NCI-H345 (cell line): ENCODE measurements around the gene TOMM22.
"Not testable (repeated sequence)": the region's sequence is repeated elsewhere in the genome, so short reads cannot be mapped to it uniquely, and the experiment has no call there.

Experiments used
- DNase-seq: peaks from one replicate; lab custom pipeline; 2025; lab: John Stamatoyannopoulos, UW

TOMM22 gene

DNA sequence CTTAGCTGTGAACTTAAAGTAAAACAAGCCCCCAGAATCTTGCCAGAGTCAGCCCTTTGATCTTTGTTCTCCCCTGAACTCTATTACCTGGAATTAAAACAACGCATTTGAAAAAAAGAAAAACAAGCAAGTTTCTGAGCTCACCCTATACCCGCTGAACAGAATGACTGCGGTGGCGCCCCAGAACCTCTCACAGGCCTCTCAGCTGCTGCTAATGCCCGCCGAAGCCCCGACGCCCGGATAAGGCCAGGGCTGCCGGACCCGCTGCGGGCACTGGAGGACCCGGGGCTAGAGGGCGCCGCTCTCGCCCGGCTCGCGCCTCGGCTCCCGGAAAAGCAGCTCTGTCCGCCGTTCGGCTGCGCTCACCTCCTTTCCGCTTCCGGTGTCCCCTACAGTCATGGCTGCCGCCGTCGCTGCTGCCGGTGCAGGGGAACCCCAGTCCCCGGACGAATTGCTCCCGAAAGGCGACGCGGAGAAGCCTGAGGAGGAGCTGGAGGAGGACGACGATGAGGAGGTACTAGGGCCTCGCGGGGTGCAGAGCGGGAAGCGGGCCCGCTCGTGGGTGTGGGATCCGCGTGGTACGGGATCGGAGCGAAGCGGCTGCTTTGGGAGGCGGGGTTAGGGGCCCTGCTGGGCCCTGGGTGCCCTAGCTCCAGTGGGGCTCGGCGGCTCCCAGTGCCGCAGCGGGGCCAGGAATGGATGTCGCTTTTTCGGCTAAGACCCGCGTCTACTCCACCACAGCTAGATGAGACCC, at the start of gene TOMM22:
Gene TOMM22, plus strand, starts transcription at position 376 of the 754 bp plus-strand sequence. Its CDS starts 22 bp downstream, at position 398.
- DNase-seq = peak; percentile 82

DNA sequence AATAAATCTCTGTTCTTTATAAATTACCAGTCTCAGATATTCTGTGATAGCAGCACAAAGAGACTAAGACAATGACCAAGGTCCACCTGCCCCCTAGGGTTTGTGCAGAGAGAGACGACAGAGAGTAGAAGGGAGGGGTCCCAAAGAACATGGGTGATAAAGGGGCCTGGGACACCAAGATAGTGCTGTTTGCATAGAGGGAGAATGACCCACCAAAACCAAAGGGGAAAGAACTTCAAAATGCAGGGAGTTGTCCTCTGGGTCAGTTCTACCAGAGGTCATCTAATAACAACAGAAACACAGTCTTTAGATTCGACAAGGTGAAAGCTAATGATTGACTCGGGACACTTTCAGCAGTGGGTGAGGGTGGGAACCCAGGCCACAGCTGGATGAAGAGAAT, 49.2 kb upstream of the TOMM22 start:
- no peak for DNase-seq

DNA sequence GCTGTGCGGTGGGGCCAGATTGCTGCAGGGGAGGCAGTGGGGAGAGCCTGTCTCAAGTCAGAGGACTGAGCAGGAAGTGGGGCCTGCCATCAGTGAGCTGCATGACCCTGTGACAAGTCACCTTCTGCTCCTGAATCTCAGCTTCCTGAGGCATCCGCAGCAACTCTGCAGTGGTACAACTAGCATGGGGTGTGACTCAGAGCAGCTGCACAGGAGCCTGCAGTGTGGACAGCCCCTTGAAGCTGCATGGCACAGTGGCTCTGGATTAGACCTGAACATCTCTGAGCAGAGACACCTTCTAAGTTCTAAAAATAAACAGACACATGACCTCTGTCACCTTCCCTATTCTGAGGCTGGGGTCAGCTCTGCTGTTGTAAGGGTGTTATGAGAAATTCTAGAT, 43.5 kb upstream of the TOMM22 start:
- DNase-seq = no peak

DNA sequence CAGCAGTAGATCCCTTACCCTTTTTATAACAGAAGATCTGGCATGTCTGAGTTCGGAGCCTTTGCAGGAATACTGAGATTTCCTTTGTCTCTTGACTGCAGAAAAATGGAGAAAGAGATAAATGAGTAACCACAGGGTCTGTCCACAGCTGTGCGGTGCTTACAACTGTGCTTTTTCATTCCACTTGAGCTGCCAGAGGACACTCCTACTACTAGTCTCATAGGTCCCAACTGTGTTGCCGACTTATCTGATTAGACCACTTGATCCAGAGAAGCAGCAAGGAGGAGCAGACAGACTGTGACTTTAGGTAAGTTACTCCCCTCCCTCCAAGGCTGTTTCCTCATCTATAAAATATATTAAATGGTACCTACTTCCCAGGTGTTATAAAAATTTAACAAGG, 43.0 kb upstream of the TOMM22 start:
- DNase-seq = no peak

DNA sequence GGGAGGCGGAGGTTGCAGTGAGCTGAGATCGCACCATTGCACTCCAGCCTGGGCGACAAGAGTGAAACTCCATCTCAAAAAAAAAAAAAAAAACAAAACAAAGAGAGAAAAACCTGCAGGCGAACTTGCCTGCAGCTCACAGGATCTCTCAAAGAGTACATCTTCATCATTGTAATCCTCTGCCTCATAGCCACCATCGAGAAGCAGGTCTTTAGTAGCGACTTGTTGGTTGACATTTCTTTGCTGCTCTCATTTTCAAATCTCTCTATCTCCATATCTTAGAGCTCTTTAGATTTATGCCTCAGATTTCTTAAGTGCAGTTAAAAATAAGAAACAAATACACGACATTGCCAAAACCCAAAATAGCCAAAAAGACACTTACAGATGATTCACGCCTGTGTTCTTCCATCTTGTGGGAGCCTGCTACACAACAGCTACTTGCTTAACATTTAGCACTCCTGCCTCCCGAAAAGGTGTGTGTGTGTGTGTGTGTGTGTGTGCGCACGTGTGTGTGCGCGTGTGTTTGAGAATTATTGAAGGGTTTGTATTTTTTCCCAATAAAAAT, 40.2 kb upstream of the TOMM22 start:
- no peak for DNase-seq

DNA sequence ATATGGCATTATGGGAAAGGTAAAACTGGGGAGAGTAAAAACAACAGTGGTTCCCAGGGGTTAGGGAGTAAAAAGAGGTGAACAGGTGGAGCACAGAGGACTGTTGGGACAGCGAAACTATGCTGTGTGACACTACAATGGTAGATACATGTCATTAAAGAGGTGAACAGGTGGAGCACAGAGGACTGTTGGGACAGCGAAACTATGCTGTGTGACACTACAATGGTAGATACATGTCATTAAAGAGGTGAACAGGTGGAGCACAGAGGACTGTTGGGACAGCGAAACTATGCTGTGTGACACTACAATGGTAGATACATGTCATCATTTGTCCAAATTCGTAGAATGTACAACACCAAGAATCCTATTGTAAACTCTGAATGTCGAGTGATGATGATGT, 37.5 kb upstream of the TOMM22 start:
- DNase-seq = not testable (repeated sequence)

DNA sequence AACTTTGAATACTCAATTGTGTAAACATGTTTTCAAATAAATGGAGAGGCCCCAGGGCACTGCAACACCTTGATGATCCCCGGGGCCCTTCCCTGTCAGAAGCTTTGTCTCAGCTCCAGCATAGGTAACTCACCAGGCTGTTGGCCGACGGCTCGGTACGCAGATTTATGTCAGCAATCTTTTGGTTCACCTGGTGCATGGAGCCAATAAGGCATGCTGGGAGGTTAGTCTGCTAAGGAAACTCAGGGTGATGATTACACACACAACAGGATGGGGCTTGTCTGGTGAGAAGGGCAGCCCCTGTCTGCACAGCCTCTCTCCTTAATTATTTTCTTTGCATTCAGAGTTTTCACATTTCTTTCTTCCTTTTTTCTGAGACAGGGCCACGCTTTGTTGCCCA, 36.3 kb upstream of the TOMM22 start:
- DNase-seq = no peak

DNA sequence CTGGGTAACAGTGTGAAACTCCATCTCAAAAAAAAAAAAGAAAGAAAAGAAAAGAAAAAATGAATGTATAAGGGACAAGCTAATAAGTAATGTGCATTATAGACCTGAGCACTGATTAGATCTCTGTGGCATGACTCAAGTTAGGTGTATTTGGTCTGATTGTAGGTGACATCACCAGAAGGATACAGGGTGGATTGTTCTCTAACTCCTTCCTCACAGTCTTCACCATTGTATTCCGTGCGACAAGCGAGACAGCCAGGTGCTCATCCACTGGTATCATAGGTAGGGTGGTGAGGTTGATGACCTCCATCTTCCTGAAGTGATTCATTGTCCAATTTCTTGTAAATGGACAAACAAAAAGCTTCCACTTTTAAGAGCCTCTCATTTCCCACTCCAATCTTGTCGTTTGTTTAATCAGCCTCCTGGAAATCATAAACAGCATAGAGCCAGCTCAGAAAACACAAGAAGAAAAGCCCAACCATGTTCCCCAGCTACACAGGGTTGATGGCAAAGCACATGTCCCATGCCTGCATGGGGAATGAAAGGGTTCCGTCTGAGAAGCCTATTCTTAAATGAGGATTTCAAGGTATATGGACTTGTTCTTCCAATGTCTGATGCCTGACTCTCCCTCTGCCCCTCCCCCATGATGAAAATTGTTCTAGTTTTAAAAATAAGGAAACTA, 31.8 kb upstream of the TOMM22 start:
- DNase-seq = peak; percentile 4

DNA sequence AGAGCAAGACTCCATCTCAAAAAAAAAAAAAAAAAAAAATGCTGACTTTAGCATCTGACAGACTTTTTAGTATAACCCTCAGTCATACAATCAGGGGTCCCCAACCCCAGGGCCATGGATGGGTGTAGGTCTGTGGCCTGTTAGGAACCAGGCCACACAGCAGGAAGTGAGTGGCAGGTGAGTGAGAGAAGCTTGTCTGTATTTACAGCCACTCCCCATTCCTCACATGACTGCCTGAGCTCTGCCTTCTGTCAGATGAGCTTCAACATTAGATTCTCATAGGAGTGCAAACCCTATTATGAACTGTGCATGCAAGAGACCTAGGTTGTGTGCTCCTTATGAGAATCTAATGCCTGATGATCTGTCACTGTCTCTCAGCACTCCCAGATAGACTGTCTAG, 28.9 kb upstream of the TOMM22 start:
- no peak for DNase-seq

DNA sequence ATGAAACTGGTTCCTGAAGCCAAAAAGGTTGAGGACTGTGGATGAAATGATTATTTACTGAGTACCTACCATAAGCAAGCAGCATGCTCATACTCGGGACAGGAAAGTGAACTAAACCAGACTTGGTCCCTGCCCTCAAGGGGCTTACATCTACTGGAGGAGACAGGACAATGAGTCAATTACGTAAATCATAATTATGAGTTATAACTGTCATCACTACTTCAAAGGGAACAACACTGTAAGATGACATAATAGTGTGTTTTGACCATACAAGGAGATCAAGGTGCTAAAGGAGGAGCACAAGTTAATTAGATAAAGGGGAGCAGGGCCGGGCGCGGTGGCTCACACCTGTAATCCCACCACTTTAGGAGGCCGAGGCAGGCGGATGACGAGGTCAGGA, 28.0 kb upstream of the TOMM22 start:
- DNase-seq = no peak

DNA sequence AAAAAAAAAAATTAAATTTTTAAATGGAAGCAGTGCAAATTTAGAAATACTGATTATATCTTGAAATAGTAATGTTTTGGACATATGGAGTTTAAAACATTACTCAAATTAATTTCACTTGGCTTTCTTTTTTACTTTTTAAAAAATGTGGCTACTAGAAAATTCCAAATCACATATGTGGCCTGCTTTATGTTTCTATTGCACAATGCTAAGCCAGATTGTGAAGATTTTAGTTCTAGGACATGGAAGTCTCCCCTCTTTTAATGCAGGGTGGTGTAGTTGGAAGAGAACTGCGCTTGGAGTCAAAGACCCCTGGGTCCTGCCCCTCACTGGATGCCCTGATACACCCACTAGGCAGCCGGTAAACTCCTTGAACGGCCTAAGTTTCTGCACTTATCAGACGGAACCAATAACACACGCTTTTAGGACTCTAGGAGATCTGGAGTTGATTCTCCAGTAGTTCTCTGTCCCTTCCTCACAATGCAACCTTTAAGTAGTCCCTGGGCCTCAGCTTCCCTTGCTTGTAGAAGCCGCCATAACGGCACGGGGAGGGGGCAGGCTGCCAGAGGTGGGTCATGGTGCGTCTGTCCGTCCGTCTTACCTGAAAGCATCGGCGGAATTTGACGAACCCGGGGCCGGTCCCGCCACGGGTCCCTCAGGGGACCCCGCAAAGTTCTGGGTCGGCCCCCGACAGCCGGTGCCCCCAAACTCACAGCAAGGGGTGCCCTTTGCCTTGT, 26.1 kb upstream of the TOMM22 start:
- DNase-seq = no peak

DNA sequence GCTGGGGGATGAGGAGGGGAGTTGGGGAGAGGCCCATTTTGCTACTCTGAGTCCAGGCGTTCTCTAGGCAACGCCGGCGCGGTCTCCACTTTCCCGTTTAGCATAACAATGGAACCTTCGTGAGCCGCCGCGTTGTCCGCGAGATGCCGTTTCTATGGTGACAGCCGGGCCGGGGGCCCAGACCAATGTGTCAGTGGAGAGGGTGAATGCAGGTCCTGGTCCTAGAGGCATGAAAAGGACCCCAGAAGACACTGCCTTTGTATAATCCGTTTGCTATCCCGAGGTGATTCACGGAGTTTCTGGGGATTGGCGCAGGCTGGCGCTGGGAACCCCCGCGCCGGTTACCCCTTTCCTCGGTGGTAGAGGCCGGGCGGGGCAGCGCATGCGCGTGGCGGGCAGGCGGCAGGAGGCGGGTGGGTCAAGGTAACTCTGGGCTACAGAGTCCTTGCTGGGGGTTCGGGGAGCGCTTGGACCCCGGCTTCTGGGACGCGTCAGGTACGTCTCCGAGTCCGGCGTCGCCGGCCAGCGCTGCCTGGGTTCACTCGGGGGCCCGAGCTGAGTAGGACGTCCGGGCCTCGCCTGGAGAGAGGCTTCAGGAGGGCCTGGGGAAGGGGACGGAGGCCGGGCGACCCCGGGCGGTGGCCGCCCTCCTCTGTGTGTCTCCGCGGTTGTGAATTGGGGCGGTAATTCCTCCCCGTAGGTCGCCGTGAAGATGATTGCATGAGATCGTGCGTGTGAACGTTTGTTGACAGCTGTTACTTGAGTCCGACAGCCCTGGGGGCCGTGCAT, 25.3 kb upstream of the TOMM22 start, which contains the start of the genes CBY1 and FAM227A:
Gene CBY1, plus strand, starts transcription at position 383 of the 789 bp plus-strand sequence. CDS start 11,417 bp downstream, outside the sequence.
Gene FAM227A, minus strand, starts transcription at position 137 of the 789 bp plus-strand sequence. CDS start 6,224 bp downstream, outside the sequence.
- peak; percentile 89 for DNase-seq

DNA sequence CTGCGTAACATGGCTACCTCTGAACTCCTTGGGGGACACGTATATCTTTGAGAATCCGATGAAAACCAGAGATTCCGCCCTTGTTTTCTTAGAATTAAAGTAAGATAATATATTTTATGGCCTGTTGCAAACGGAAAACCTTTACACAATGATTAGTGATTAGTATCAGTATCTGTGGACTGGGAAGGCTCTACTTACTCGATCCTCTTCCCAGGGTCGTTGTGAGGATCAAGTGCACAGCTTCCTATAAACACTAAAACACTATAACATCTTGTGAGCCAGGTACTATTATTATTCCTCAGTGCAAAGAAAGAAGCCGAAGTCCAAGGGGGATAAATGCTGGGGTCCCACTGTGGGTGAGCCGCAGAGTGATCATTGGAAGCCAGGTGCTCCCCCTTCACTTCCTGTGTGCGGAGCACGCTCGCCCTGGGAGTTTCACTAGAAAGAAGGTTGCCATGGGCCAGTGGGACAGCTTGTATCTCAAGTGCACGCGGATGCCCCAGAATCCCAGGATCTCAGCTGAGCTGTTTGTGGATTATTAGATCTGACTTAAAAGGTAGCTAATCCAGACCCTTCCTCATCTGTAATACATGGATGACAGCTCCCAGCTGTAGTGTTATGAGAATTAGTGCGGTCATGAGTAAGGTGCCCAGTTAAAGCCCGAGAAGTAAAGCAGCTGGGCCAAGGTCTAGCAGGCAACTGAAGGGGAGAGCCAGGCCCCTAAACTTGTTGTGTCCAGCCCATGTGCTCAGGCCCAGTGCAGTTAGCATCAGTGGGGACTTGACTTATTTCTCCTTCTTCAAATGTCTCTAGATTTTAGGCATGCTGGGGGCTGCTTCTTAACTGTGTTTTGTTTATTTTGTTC, 24.5 kb upstream of the TOMM22 start:
- DNase-seq = no peak

DNA sequence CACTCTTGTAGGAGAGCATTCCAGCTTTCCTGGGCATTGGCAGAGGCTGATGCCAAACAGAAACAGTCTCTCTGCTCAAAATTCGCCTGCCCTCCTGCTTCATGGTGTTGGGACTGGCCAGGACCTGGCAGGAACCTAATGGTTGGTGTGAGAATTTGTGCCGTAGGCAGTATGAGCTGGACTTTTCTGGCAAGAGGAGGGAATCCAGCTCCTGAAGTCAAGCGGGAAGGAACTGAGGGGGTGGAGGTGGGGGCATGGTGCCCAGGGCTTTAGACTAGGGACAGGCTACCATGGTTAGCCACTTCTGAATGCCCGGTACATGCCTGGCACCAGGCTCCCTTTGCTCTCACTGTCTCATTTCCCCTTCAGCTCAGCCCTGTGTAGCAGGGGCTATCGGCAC, 6.9 kb upstream of the TOMM22 start:
- DNase-seq = no peak

DNA sequence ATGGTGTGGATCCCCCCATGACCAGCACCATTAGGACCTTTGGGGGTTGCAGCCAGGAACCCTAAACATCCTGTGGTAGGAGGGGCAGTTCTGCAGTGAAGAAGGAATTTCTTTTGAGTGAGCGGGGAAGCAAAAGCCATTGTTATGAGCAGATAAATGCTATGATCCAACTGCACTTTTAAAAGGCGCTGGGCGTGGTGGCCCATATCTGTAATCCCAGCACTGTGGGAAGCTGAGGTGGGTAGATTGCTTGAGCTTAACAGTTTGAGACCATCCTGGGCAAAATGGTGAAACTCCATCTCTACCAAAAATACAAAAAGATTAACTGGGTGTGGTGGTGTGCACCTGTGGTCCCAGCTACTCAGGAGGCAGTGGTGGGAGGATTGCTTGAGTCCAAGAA, 5.9 kb upstream of the TOMM22 start:
- no peak for DNase-seq

DNA sequence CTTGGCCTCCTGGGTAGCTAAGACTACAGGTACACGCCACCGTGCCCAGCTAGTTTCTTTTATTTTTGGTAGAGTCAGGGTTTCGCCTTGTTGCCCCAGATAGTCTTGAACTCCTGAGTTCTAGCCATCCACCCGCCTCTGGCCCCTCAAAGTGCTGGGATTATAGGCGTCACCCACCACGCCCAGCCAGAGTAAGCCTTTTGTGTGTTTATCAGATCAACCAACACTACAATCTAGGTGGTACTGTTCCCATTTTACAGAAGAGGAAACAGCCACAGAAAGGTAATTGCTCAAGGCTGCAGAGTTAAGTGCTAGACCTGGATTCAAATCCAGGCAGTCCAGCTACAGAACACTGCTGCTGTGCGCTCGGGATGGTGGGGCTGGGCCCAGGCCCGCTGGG, 3.1 kb downstream of the TOMM22 start:
- no peak for DNase-seq

DNA sequence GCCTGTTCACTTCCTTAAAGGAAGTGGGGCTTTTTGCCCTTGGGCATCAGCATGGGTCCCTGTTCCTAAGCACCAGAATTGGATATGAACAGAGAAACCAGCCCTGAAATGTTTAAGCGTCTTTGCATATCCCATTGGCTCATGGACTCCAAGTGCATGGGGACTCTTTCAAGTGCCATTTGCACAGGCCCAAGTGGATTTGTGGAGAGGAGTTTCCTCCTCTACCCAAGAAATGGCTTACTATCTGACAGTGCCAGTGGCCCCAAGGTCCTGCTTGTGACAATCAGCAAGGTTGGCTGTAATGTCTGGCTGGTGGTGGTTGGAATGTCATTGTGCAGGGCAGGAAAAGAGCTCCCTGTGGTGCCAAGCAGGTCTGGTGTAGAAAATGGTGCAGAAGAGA, 4.0 kb downstream of the TOMM22 start:
- DNase-seq = no peak

DNA sequence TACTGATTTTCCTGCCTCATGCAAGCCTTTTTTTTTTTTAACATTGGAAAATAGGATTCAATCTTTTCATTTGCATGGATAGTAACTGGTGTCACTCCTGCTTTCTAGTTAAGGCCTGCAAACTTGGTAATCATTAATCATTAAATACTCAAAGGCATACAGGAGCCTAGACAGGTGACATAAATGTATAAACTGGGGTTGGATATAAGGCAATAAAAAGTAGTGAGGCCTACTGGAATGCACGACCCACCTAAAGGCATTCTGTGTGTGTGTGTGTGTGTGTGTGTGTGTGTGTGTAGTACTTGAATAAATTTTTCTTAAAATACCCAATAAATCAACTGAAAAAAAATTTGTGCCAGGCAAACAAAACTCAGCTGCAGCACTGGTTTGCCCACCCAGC, 7.9 kb downstream of the TOMM22 start:
- DNase-seq = no peak

DNA sequence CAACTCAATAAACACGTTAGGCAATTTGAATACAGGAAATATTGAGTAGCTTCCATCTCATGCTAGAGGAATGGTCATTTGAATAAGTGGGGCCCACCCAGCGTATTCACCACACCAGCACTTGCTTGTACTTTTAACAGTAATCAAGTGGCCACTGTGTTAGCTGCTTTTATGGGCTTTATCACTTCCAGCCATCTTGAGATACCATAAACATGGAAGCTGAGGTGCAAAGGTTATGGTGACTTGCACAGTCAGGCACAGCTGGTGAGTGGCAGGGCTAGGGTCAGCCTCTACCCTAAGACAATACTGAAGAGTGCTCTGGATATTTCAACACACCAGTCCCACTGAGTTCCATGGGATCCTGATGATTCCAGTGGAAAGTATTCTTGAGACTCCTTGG, 12.3 kb downstream of the TOMM22 start:
- no peak for DNase-seq

DNA sequence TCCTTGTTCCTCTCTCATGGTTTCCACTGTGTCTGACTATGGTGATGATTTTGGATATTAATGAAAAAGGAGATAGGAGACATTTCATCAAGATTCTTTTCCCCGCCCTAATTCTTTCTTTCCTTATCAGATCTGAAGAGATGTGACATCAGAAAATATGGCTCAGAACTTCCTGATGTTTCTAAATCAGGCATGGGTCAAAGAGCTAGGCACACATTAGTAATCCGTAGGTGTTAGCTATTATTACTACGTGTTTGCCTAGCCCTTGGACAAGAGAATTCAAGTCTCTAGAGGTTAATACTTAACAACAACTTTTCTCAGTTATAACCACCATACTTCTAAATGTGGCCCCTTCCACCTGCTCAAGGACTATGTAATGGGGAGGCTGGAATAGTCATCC, 13.2 kb downstream of the TOMM22 start:
- no peak for DNase-seq
